ENCODE data around the gene FOS. TPM values are rescaled to one million over a fixed set of nuclear protein-coding genes. Genes with fewer than 3 reads are reported as not detected.

The FOS gene
- total RNA-seq, 3 donors from 2014 or later, result 163 to 292 (median 243) TPM

GRCh38 chr14:75313294-75313693 is 34.7 kb downstream of the FOS start:
- peaks cover 10% of the 10 kb centered on the region for H3K4me1 ChIP-seq (ENCODE audit: low read depth)
- intact Hi-C loops (cut with DNase I, micrococcal nuclease), result loop anchor here in 1 of 2 donors (5.0 to 10.0 kb wide), 2 partner anchors 102 to 174 kb away; no protein-coding TSS in a partner anchor

GRCh38 chr14:75315144-75315543 is 36.5 kb downstream of the FOS start:
- Histone ChIP-seq H3K4me1 (ENCODE audit: low read depth) (peaks cover 10% of the 10 kb centered on the region), H3K9me3 (no peaks in the 10 kb centered on the region), H3K4me3 (no peak overlapping the region), H3K36me3 (ENCODE audit: low read depth) (no peaks in the 10 kb centered on the region)
- TF ChIP-seq CTCF (IDR thresholded peaks at IDR 0.05), result no peak
- DNase-seq (peak in 1 of 3 donors; percentile 72), ATAC-seq (peak; percentile 57)
- intact Hi-C loops (cut with DNase I, micrococcal nuclease), result loop anchor here in 1 of 2 donors (10.0 kb wide), 1 partner anchor 100 kb away; no protein-coding TSS in a partner anchor

More at GRCh38 chr14:75313294-75313693, 34.7 kb downstream of the FOS start:
- no peak overlapping the region for H3K4me3 ChIP-seq
- no peaks in the 10 kb centered on the region for H3K9me3 ChIP-seq
- DNase-seq, result no peak
- no peak for ATAC-seq
- no peaks in the 10 kb centered on the region for H3K36me3 ChIP-seq (ENCODE audit: low read depth)
- TF ChIP-seq CTCF (IDR thresholded peaks at IDR 0.05), result no peak

- ATAC-seq, result no peak
- intact Hi-C loops (cut with DNase I, micrococcal nuclease), result loop anchor here in 1 of 2 donors (10.0 kb wide), 1 partner anchor 98 kb away; no protein-coding TSS in a partner anchor
- Histone ChIP-seq H3K36me3 (ENCODE audit: low read depth) (no peaks in the 10 kb centered on the region), H3K4me3 (no peak overlapping the region), H3K4me1 (ENCODE audit: low read depth) (peaks cover 10% of the 10 kb centered on the region), H3K9me3 (no peaks in the 10 kb centered on the region)
- no peak for TF ChIP-seq CTCF (IDR thresholded peaks at IDR 0.05)
- DNase-seq, result no peak
Observed at GRCh38 chr14:75317148-75317547, 38.5 kb downstream of the FOS start.

GRCh38 chr14:75318353-75318752 is 39.7 kb downstream of the FOS start:
- Histone ChIP-seq H3K36me3 (ENCODE audit: low read depth) (no peaks in the 10 kb centered on the region), H3K4me1 (ENCODE audit: low read depth) (peaks cover 10% of the 10 kb centered on the region), H3K4me3 (no peak overlapping the region), H3K9me3 (no peaks in the 10 kb centered on the region)
- intact Hi-C loops (cut with DNase I, micrococcal nuclease), result loop anchor here in 1 of 2 donors (10.0 kb wide), 1 partner anchor 96 kb away; no protein-coding TSS in a partner anchor
- no peak for TF ChIP-seq CTCF (IDR thresholded peaks at IDR 0.05)
- DNase-seq, result no peak
- peak; percentile 74 for ATAC-seq

- no peak overlapping the region for H3K4me3 ChIP-seq
- ATAC-seq (no peak), DNase-seq (no peak)
- intact Hi-C loops (cut with DNase I, micrococcal nuclease), result loop anchor here in 1 of 2 donors (10.0 kb wide), 1 partner anchor 96 kb away; no protein-coding TSS in a partner anchor
- no peaks in the 10 kb centered on the region for H3K36me3 ChIP-seq (ENCODE audit: low read depth)
- no peaks in the 10 kb centered on the region for H3K9me3 ChIP-seq
- no peak for TF ChIP-seq CTCF (IDR thresholded peaks at IDR 0.05)
- H3K4me1 ChIP-seq (ENCODE audit: low read depth), result peaks cover 10% of the 10 kb centered on the region
Observed at GRCh38 chr14:75319021-75319420, 40.4 kb downstream of the FOS start.
